Measurements from ENCODE around the gene COBLL1.

- no peak for TF ChIP-seq CTCF (IDR thresholded peaks at IDR 0.05; ENCODE audit: borderline replicate concordance, extremely low read depth, low read length, poor library complexity, severe bottlenecking)
- no peak for TF ChIP-seq EZH2 (IDR thresholded peaks at IDR 0.05; ENCODE audit: borderline replicate concordance, low read depth, low read length, severe bottlenecking)
Observed at GRCh38 chr2:164669291-164669690, 172.3 kb downstream of the COBLL1 start.

Data from DND-41 (cell line).